GM23338 (cell line): ENCODE data around the gene TULP4. TPM values are rescaled to one million over a fixed set of nuclear protein-coding genes. Genes with fewer than 3 reads are reported as not detected.

Experiments used
- ATAC-seq: fragments of 200-7000 bp; cut with Tn5 transposase; 3 replicates; pipeline ENCODE4 v1.9.1; 2020
- DNase-seq: peaks from one replicate; pipeline ENCODE4 v3.0.0-alpha.2; 2015; ENCODE audit warnings: low spot score
- H2AFZ ChIP-seq: fragments of 200-600 bp; sonication (generic); 2 replicates; pipeline ENCODE4 v1.8.0; 2016; ENCODE audit warnings: antibody characterized with exemption, mild to moderate bottlenecking, moderate library complexity
- H3F3A ChIP-seq: fragments of 200-600 bp; sonication (generic); replicated peaks from 2 replicates; pipeline ENCODE4 v1.8.0; 2017; ENCODE audit warnings: antibody characterized with exemption, mixed run types, low read depth
- H3K27ac ChIP-seq: fragments of 200-600 bp; sonication (generic); 2 replicates; pipeline ENCODE4 v1.6.1; 2016; ENCODE audit warnings: low read depth
- H3K27me3 ChIP-seq: fragments of 200-600 bp; sonication (generic); 2 replicates; pipeline ENCODE4 v1.8.0; 2016; ENCODE audit warnings: mild to moderate bottlenecking, mixed run types, moderate library complexity; ENCODE audit not compliant: insufficient read depth
- H3K36me3 ChIP-seq: fragments of 200-600 bp; sonication (generic); 2 replicates; pipeline ENCODE4 v1.8.0; 2016; ENCODE audit warnings: mild to moderate bottlenecking; ENCODE audit not compliant: insufficient read depth
- H3K4me1 ChIP-seq: fragments of 200-600 bp; sonication (generic); 2 replicates; pipeline ENCODE4 v1.8.0; 2016; ENCODE audit warnings: mild to moderate bottlenecking, moderate library complexity; ENCODE audit not compliant: insufficient read depth
- H3K4me2 ChIP-seq: fragments of 200-600 bp; sonication (generic); 2 replicates; pipeline ENCODE4 v1.7.1; 2017; ENCODE audit warnings: mixed run types
- H3K4me3 ChIP-seq: fragments of 200-600 bp; sonication (generic); 2 replicates; pipeline ENCODE4 v1.6.1; 2016; ENCODE audit warnings: mixed run types
- H3K79me2 ChIP-seq: fragments of 200-600 bp; sonication (generic); replicated peaks from 2 replicates; pipeline ENCODE4 v1.8.0; 2017; ENCODE audit warnings: mild to moderate bottlenecking; ENCODE audit not compliant: insufficient read depth
- H3K9me2 ChIP-seq: fragments of 200-600 bp; sonication (generic); 2 replicates; pipeline ENCODE4 v1.8.0; 2017; ENCODE audit not compliant: insufficient read depth
- H4K20me1 ChIP-seq: fragments of 200-600 bp; sonication (generic); replicated peaks from 2 replicates; pipeline ENCODE4 v1.8.0; 2017; ENCODE audit warnings: mild to moderate bottlenecking; ENCODE audit not compliant: insufficient read depth
- H3K27ac Mint-ChIP-seq: 2 replicates; pipeline ENCODE4 v1.8.0; 2020; ENCODE audit warnings: inconsistent platforms, mild to moderate bottlenecking, moderate library complexity, mixed read lengths
- H3K27me3 Mint-ChIP-seq: 3 replicates; pipeline ENCODE4 v1.8.0; 2022; ENCODE audit warnings: low read depth, mild to moderate bottlenecking, moderate library complexity, mixed read lengths, inconsistent platforms; ENCODE audit not compliant: insufficient read depth, poor library complexity
- H3K36me3 Mint-ChIP-seq: 3 replicates; pipeline ENCODE4 v1.8.0; 2021; ENCODE audit warnings: low read depth, mild to moderate bottlenecking, inconsistent platforms, moderate library complexity, mixed read lengths
- H3K4me1 Mint-ChIP-seq: 3 replicates; pipeline ENCODE4 v1.8.0; 2020; ENCODE audit warnings: mild to moderate bottlenecking, inconsistent platforms, mixed read lengths
- H3K4me3 Mint-ChIP-seq: 3 replicates; pipeline ENCODE4 v1.8.0; 2021; ENCODE audit warnings: moderate library complexity, mild to moderate bottlenecking, inconsistent platforms, mixed read lengths
- H3K9me3 Mint-ChIP-seq: 3 replicates; pipeline ENCODE4 v1.8.0; 2020; ENCODE audit warnings: moderate library complexity, mild to moderate bottlenecking, inconsistent platforms, mixed read lengths
- JUNB ChIP-seq: IDR thresholded peaks from one replicate; pipeline ENCODE4 v1.6.1; 2016; ENCODE audit warnings: antibody characterized with exemption; ENCODE audit not compliant: unreplicated experiment
- NANOG ChIP-seq: IDR thresholded peaks from 2 replicates; pipeline ENCODE4 v1.6.1; 2016; ENCODE audit warnings: antibody characterized with exemption, borderline replicate concordance
- POLR2AphosphoS5 ChIP-seq: IDR thresholded peaks from 2 replicates; pipeline ENCODE4 v1.6.1; 2016; ENCODE audit warnings: antibody characterized with exemption, low read depth
- STAT1 ChIP-seq: IDR thresholded peaks from one replicate; pipeline ENCODE4 v1.6.1; 2016; ENCODE audit warnings: antibody characterized with exemption; ENCODE audit not compliant: unreplicated experiment
- ZNF331 ChIP-seq: fragments of 250-450 bp; sonication (Bioruptor Pico); IDR thresholded peaks from 2 replicates; pipeline ENCODE4 v1.5.0; 2020; ENCODE audit warnings: low read depth, mild to moderate bottlenecking, moderate library complexity
- polyA plus RNA-seq: library from polyadenylated mRNA; unstranded; fragments of >200 nt; fragmentation: Nextera tagmentation; extraction: Ambion mirVana; gene quantifications from 2 replicates; pipeline ENCODE4 v1.2.1, GENCODE V29; 2016
- total RNA-seq: library from RNA; depleted of rRNA; stranded (reverse); fragments of >200 nt; shearing (Covaris generic); gene quantifications from 2 replicates; pipeline ENCODE4 v1.2.3, GENCODE V29; 2014
- TF ChIP-seq, protein P1 (sequence below), 2 experiments: fragments of 200-600 bp in 1 of 2; sonication (generic) in 1 of 2; conservative IDR thresholded peaks; 2 replicates each; pipeline versions ENCODE4 v1.5.1 to v1.6.1; 2016 to 2017; ENCODE audit warnings: antibody characterized with exemption in 2 of 2, low read depth in 2 of 2, mild to moderate bottlenecking in 2 of 2, moderate library complexity in 1 of 2
- TF ChIP-seq, protein P2 (sequence below): fragments of 250-450 bp; sonication (Bioruptor Pico); IDR thresholded peaks from 2 replicates; pipeline ENCODE4 v1.5.0; 2020; ENCODE audit warnings: mild to moderate bottlenecking, moderate library complexity

Gene TULP4
- total and polyA plus RNA-seq, 2 experiments from 2014 or later, result 31.2 to 50.2 TPM

DNA sequence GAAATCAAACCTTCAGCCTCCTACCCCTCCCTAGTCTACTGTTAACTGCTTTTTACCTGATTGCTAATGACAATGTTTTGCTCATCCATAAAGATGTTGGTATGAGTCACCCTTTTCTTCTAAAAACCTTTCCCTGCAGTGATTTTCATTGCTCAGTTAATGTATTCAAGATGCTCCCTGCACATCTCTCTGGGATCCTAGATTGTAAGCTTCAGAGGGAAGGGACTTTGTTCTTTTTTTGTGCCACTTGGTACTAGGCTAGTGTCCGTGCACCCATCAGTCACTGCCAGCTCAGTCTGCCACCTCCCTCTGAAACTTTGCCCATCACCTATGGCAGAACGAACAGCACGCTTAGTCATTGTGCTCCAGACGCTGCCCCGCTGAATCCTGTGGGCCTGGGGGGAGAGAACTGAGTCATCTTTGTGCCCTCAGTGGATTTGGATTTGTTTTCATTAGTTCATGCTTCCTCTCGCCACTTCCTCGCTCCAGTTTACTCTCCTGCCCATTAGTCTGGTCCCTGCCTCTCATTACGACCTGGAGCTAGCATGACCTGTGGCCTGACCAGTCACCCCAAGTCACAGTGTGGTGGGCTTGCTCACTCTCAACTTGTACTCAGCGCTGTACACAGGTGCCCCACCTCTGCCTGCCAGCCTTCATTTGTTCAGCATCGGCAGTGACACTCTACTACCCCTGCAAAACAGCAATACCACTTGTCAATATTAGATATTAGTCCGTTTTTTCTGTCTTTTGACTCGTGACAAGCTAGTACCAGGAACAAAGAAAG, 169.6 kb downstream of the TULP4 start:
- no peaks in the 10 kb centered on the region for H3K4me1 ChIP-seq
- Mint-ChIP-seq H3K27me3 (no peaks in the 10 kb centered on the region), H3K4me1 (no peaks in the 10 kb centered on the region), H3K27ac (no peak overlapping the region), H3K36me3 (peaks cover 12% of the 10 kb centered on the region; the same call in 2 of the 3 replicates), H3K4me3 (no peak overlapping the region), H3K9me3 (peaks cover 3% of the 10 kb centered on the region; the same call in 1 of the 3 replicates)
- H3K4me3 ChIP-seq, result no peak overlapping the region
- H3K9me2 ChIP-seq, result no peaks in the 10 kb centered on the region
- DNase-seq (no peak), ATAC-seq (no peak)
- no peak overlapping the region for H3K27ac ChIP-seq
- no peak for TF ChIP-seq STAT1
- no peaks in the 10 kb centered on the region for H3K27me3 ChIP-seq
- H3K79me2 ChIP-seq, result no peaks in the 10 kb centered on the region
- peaks cover 3% of the 10 kb centered on the region; the same call in 1 of the 2 replicates for H4K20me1 ChIP-seq
- no peak overlapping the region for H3K4me2 ChIP-seq
- H3K36me3 ChIP-seq, result peaks cover 11% of the 10 kb centered on the region
- H3F3A ChIP-seq, result no peaks in the 10 kb centered on the region
- no peak overlapping the region for H2AFZ ChIP-seq

DNA sequence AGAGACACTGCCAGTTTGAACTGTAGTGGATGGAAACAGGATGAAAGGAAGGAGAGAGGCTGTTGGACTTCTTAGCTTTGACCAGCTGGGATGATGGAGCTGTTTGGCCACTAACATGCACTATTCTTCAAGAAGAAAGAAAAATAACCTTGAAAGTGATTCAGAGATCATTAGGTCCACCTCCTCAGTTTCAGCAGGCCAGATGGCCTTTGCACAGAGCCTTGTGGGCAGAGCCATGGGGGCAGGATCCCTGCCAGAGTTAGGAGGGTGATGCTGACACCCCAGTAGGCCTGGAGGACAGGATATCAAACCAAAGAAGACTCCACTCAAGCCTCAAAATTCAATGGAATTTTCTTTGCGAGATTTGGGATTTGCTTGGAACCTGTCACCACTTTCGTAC, 173.2 kb downstream of the TULP4 start:
- no peak for TF ChIP-seq NANOG
- no peak for TF ChIP-seq STAT1
- TF ChIP-seq, protein P1, sequence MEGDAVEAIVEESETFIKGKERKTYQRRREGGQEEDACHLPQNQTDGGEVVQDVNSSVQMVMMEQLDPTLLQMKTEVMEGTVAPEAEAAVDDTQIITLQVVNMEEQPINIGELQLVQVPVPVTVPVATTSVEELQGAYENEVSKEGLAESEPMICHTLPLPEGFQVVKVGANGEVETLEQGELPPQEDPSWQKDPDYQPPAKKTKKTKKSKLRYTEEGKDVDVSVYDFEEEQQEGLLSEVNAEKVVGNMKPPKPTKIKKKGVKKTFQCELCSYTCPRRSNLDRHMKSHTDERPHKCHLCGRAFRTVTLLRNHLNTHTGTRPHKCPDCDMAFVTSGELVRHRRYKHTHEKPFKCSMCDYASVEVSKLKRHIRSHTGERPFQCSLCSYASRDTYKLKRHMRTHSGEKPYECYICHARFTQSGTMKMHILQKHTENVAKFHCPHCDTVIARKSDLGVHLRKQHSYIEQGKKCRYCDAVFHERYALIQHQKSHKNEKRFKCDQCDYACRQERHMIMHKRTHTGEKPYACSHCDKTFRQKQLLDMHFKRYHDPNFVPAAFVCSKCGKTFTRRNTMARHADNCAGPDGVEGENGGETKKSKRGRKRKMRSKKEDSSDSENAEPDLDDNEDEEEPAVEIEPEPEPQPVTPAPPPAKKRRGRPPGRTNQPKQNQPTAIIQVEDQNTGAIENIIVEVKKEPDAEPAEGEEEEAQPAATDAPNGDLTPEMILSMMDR (conservative IDR thresholded peaks at IDR 0.05; ENCODE audit: low read depth in 2 of 2), result no peak
- TF ChIP-seq, protein P2, sequence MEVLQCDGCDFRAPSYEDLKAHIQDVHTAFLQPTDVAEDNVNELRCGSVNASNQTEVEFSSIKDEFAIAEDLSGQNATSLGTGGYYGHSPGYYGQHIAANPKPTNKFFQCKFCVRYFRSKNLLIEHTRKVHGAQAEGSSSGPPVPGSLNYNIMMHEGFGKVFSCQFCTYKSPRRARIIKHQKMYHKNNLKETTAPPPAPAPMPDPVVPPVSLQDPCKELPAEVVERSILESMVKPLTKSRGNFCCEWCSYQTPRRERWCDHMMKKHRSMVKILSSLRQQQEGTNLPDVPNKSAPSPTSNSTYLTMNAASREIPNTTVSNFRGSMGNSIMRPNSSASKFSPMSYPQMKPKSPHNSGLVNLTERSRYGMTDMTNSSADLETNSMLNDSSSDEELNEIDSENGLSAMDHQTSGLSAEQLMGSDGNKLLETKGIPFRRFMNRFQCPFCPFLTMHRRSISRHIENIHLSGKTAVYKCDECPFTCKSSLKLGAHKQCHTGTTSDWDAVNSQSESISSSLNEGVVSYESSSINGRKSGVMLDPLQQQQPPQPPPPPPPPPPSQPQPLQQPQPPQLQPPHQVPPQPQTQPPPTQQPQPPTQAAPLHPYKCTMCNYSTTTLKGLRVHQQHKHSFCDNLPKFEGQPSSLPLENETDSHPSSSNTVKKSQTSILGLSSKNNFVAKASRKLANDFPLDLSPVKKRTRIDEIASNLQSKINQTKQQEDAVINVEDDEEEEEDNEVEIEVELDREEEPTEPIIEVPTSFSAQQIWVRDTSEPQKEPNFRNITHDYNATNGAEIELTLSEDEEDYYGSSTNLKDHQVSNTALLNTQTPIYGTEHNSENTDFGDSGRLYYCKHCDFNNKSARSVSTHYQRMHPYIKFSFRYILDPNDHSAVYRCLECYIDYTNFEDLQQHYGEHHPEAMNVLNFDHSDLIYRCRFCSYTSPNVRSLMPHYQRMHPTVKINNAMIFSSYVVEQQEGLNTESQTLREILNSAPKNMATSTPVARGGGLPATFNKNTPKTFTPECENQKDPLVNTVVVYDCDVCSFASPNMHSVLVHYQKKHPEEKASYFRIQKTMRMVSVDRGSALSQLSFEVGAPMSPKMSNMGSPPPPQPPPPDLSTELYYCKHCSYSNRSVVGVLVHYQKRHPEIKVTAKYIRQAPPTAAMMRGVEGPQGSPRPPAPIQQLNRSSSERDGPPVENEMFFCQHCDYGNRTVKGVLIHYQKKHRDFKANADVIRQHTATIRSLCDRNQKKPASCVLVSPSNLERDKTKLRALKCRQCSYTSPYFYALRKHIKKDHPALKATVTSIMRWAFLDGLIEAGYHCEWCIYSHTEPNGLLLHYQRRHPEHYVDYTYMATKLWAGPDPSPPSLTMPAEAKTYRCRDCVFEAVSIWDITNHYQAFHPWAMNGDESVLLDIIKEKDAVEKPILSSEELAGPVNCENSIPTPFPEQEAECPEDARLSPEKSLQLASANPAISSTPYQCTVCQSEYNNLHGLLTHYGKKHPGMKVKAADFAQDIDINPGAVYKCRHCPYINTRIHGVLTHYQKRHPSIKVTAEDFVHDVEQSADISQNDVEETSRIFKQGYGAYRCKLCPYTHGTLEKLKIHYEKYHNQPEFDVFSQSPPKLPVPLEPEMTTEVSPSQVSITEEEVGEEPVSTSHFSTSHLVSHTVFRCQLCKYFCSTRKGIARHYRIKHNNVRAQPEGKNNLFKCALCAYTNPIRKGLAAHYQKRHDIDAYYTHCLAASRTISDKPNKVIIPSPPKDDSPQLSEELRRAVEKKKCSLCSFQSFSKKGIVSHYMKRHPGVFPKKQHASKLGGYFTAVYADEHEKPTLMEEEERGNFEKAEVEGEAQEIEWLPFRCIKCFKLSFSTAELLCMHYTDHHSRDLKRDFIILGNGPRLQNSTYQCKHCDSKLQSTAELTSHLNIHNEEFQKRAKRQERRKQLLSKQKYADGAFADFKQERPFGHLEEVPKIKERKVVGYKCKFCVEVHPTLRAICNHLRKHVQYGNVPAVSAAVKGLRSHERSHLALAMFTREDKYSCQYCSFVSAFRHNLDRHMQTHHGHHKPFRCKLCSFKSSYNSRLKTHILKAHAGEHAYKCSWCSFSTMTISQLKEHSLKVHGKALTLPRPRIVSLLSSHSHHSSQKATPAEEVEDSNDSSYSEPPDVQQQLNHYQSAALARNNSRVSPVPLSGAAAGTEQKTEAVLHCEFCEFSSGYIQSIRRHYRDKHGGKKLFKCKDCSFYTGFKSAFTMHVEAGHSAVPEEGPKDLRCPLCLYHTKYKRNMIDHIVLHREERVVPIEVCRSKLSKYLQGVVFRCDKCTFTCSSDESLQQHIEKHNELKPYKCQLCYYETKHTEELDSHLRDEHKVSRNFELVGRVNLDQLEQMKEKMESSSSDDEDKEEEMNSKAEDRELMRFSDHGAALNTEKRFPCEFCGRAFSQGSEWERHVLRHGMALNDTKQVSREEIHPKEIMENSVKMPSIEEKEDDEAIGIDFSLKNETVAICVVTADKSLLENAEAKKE, result no peak
- no peak for TF ChIP-seq JUNB
- TF ChIP-seq ZNF331 (CRISPR knock-in tag), result no peak
- no peak for TF ChIP-seq POLR2AphosphoS5
- DNase-seq (no peak), ATAC-seq (no peak)
- Histone ChIP-seq H3K4me1 (no peaks in the 10 kb centered on the region), H3K4me3 (no peak overlapping the region), H3K9me2 (no peaks in the 10 kb centered on the region), H3K27me3 (no peaks in the 10 kb centered on the region), H3F3A (no peaks in the 10 kb centered on the region), H3K4me2 (no peak overlapping the region), H2AFZ (no peak overlapping the region), H3K27ac (no peak overlapping the region), H3K36me3 (peaks cover 4% of the 10 kb centered on the region; the same call in 1 of the 2 replicates), H3K79me2 (no peaks in the 10 kb centered on the region), H4K20me1 (no peaks in the 10 kb centered on the region)
- no peaks in the 10 kb centered on the region for H3K9me3 Mint-ChIP-seq
- no peak overlapping the region for H3K27ac Mint-ChIP-seq
- peaks cover 4% of the 10 kb centered on the region; the same call in 2 of the 3 replicates for H3K36me3 Mint-ChIP-seq
- H3K4me1 Mint-ChIP-seq, result no peaks in the 10 kb centered on the region
- H3K27me3 Mint-ChIP-seq, result peaks cover 7% of the 10 kb centered on the region
- H3K4me3 Mint-ChIP-seq, result no peak overlapping the region
